SJSA1 (cell line): ENCODE data around the gene SH3RF3. TPM values are rescaled to one million over a fixed set of nuclear protein-coding genes. Genes with fewer than 3 reads are reported as not detected.

Experiments used
- DNase-seq, 2 experiments: peaks; one replicate each; pipeline ENCODE4 v3.0.0-alpha.2; 2015 to 2020; ENCODE audit warnings: low spot score in 2 of 2, low read depth in 1 of 2
- H3K27ac ChIP-seq: fragments of 250-450 bp; sonication (Bioruptor Pico); 2 replicates; pipeline ENCODE4 v1.5.1; 2020; ENCODE audit warnings: mild to moderate bottlenecking, moderate library complexity
- H3K27me3 ChIP-seq: fragments of 250-450 bp; sonication (Bioruptor Pico); replicated peaks from 2 replicates; pipeline ENCODE4 v1.5.1; 2020; ENCODE audit warnings: mild to moderate bottlenecking, moderate library complexity
- H3K36me3 ChIP-seq: fragments of 250-450 bp; sonication (Bioruptor Pico); 2 replicates; pipeline ENCODE4 v1.5.1; 2020; ENCODE audit warnings: mild to moderate bottlenecking
- H3K4me1 ChIP-seq: fragments of 250-450 bp; sonication (Bioruptor Pico); replicated peaks from 2 replicates; pipeline ENCODE4 v1.6.1; 2021; ENCODE audit warnings: mild to moderate bottlenecking
- H3K4me3 ChIP-seq: fragments of 250-450 bp; sonication (Bioruptor Pico); 2 replicates; pipeline ENCODE4 v1.5.1; 2020; ENCODE audit warnings: mild to moderate bottlenecking
- H3K9me3 ChIP-seq: fragments of 250-450 bp; sonication (Bioruptor Pico); replicated peaks from 2 replicates; pipeline ENCODE4 v1.5.1; 2020; ENCODE audit warnings: mild to moderate bottlenecking
- total RNA-seq: library from RNA; depleted of rRNA; stranded (reverse); fragments of >200 nt; shearing (Covaris generic); gene quantifications from 2 replicates; pipeline ENCODE4 v1.2.3, GENCODE V29; 2014

The SH3RF3 gene
- total RNA-seq, 1 experiment from 2014 or later: 6.1 TPM

DNA sequence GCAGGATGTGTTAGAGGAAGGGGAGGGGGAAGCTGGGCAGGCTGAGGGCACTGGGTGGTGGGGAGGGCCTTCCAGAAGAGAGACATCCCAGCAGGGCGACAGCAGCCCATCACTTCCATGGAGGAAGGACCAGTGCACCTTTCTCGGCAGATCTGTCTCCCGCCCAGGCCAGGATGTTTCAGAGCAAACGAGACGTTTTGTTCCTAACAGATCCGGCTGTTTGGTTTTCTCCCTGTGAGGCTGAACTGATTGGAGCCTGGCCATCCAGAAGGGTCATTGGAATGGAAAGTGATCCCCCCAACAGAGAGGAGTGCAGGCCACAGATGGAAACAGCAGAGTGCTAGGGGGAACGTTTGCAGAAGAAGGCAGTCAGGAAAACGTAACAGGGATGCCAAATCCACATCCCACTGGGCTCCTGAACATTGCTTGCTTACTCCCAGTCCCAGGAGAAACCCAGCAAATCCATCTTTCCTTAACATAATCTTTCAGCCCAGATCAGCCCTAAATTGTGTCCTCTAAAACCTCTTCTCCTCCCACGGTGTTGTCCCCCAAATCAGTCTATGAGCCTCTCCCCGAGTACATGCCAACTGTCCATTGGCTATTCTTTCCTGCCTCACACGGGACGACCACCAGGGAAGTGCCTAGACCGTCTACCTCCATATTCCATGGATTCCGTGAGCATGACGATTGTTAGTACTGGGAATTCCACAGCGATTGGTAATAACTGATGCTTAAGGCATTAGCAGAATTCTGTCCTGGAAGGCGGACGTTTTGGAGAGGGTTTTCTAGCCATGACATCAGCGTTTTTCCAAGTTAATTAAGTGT is 357.9 kb downstream of the SH3RF3 start:
- Histone ChIP-seq H3K4me1 (peaks cover 57% of the 10 kb centered on the region), H3K27ac (peak overlapping the region; percentile 99)

DNA sequence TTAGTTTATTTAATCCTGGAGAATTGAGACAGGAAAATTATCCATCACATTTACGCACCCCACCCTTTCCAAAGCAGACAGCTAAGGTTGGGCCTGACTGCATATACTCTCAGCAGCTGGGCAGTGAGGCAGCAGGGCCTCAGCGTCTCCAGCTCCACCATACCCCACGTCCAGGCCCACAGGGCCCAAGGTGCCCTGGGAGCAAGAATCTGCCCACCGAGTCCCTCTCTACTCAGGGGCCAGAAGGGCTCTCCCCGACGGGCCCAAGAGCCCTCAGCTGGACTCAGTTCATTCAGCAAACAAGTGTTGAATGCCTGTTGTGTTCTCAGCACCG is 358.5 kb downstream of the SH3RF3 start:
- peaks cover 51% of the 10 kb centered on the region for H3K4me1 ChIP-seq
- peaks cover 2% of the 10 kb centered on the region for H3K36me3 ChIP-seq
- no peaks in the 10 kb centered on the region for H3K9me3 ChIP-seq
- peak overlapping the region; percentile 99 for H3K27ac ChIP-seq
- no peak overlapping the region for H3K4me3 ChIP-seq
- no peak for DNase-seq
- no peaks in the 10 kb centered on the region for H3K27me3 ChIP-seq

More for the DNA sequence above, 357.9 kb downstream of the SH3RF3 start:
- Histone ChIP-seq H3K4me3 (no peak overlapping the region), H3K9me3 (no peaks in the 10 kb centered on the region), H3K36me3 (no peaks in the 10 kb centered on the region; the same call in 1 of the 2 replicates), H3K27me3 (no peaks in the 10 kb centered on the region)
- peak; percentile 95 to 98 for DNase-seq

DNA sequence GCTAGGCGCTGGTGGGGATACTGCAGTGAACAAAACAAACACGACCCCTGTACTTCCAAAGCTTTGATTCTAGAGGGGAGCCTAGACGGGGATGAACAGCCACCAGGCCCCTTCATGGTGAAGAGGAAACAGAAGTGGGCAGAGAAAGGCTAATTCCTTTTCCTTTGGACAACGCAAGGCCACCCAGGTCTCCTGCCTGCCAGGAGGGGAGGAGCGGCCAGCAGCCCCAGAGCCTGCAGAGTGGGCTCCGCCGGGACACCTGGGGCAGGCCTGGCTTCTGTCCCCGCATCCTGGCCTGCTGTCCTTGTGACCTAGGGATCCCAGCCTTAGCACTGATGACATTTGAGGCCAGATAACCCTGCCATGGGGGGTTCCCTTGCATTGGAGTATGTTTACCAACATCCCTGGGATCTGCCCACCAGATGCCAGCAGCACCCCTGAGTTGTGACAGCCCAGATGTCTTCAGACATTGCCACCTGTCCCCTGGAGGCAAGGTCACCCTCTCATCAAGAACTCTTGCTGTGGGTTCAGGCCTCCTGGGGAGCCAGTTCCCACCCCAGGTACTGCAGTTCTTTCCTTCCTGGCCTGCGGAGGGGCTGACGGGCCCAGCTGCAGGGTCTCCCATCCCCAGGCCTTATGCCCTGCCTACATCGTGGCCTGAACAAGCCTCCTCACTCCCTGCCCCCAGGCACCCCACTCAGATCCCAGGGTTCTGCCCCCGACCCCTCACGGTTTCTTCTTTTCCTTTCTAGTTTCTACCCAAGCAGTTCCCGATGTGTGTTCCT is 359.1 kb downstream of the SH3RF3 start:
- Histone ChIP-seq H3K4me1 (peaks cover 45% of the 10 kb centered on the region), H3K27ac (peak overlapping the region; percentile 99), H3K4me3 (no peak overlapping the region), H3K27me3 (no peaks in the 10 kb centered on the region), H3K9me3 (no peaks in the 10 kb centered on the region), H3K36me3 (peaks cover 6% of the 10 kb centered on the region)
- peak in 1 of 2 experiments; percentile 59 for DNase-seq

DNA sequence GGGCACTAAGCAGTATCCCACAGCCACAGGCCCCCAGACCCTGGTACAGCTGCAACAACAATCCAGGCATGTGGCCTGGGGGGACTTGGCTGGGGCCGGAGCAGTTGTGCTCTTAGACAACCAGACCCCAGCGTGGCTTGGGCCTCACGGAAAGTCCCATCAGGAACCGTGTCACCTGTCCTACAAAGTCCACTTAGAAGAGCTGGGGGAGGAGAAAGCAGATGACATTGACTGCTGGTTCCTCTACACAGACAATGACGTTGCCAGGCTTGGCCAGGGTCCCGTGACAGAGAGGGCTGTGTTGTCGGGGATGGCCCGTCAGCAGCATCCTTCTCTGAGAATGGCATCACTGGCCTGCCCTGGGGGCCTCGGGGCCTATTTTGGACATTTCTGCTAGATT is 360.3 kb downstream of the SH3RF3 start:
- H3K4me3 ChIP-seq: no peak overlapping the region
- DNase-seq: no peak
- no peak overlapping the region for H3K27ac ChIP-seq
- H3K27me3 ChIP-seq: no peaks in the 10 kb centered on the region
- H3K9me3 ChIP-seq: no peaks in the 10 kb centered on the region
- peaks cover 39% of the 10 kb centered on the region for H3K4me1 ChIP-seq
- H3K36me3 ChIP-seq: peaks cover 10% of the 10 kb centered on the region

DNA sequence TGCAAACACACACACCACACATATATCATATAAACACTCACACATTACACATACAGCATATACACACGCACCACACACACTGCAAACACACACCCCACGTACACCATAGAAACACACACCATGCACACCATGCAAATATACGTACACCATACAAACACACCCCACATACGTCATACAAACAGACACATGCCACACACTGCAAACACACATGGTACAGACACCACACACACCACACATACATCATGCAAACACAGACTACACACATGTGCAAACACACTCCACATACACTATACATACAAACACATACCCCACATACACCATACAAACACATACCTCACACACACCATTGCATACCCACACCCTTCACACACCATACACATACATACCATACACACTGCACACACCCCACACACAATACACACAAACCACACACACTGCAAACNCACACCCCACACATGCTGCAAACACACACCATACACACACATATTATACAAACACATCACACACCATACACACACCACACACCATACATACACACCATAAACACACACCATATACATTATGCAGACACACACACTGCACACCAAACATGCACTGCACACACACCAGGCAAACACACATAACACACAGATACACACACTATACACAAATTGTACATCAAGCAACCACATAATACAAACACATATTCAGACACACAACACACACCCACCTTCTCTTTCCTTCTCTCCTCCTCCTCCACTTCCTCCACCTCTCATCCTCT is 364.4 kb downstream of the SH3RF3 start:
- peaks cover 21% of the 10 kb centered on the region for H3K4me1 ChIP-seq
- H3K4me3 ChIP-seq: no peak overlapping the region
- no peak overlapping the region for H3K27ac ChIP-seq
- no peaks in the 10 kb centered on the region for H3K9me3 ChIP-seq
- no peaks in the 10 kb centered on the region for H3K27me3 ChIP-seq
- H3K36me3 ChIP-seq: peaks cover 10% of the 10 kb centered on the region
- DNase-seq: no peak

DNA sequence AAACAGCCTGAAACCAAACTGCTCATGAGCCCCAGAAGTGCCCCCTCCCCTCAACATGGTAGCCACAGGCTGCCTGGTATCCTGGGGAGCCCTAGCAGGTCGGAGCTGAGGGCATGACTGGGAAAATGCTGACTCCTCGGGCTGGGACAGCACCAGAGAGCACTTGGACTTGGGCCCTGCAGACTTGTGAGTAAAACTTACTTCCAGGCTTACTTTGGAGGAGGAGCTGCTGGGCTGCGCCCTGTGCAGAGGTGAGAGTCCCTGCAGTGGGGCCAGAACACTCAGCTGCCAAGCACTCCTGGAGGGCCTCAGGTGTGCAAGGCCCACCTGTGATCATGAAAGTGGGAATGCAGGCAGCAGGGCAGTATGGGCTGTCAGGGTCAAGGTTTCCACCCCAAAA is 365.3 kb downstream of the SH3RF3 start:
- Histone ChIP-seq H3K27ac (no peak overlapping the region), H3K27me3 (no peaks in the 10 kb centered on the region)

DNA sequence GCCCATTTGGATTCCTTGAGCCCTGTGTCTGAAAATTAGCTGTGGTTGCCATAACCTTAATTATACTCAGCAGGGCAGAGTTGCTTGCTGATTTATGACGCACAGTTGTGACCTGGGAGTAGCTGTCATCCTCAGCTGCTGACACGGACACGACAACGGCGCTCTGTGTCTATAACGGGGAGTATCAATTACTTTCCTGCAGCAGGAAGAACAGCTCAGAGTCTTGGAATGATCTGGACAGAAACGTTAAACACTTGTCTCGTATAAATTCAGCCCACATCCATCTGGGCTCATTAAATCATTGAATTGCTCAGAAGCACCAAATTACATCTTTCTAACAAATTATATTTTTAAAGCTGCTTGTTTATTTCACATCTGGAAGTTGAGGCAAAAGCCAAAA is 368.5 kb downstream of the SH3RF3 start:
- Histone ChIP-seq H3K4me1 (peaks cover 12% of the 10 kb centered on the region), H3K36me3 (peaks cover 9% of the 10 kb centered on the region), H3K27me3 (no peaks in the 10 kb centered on the region), H3K4me3 (no peak overlapping the region), H3K27ac (no peak overlapping the region), H3K9me3 (no peaks in the 10 kb centered on the region)
- no peak for DNase-seq

More for the DNA sequence above, 365.3 kb downstream of the SH3RF3 start:
- no peaks in the 10 kb centered on the region for H3K9me3 ChIP-seq
- H3K4me3 ChIP-seq: no peak overlapping the region
- DNase-seq: no peak
- peaks cover 10% of the 10 kb centered on the region for H3K36me3 ChIP-seq
- H3K4me1 ChIP-seq: peaks cover 12% of the 10 kb centered on the region

DNA sequence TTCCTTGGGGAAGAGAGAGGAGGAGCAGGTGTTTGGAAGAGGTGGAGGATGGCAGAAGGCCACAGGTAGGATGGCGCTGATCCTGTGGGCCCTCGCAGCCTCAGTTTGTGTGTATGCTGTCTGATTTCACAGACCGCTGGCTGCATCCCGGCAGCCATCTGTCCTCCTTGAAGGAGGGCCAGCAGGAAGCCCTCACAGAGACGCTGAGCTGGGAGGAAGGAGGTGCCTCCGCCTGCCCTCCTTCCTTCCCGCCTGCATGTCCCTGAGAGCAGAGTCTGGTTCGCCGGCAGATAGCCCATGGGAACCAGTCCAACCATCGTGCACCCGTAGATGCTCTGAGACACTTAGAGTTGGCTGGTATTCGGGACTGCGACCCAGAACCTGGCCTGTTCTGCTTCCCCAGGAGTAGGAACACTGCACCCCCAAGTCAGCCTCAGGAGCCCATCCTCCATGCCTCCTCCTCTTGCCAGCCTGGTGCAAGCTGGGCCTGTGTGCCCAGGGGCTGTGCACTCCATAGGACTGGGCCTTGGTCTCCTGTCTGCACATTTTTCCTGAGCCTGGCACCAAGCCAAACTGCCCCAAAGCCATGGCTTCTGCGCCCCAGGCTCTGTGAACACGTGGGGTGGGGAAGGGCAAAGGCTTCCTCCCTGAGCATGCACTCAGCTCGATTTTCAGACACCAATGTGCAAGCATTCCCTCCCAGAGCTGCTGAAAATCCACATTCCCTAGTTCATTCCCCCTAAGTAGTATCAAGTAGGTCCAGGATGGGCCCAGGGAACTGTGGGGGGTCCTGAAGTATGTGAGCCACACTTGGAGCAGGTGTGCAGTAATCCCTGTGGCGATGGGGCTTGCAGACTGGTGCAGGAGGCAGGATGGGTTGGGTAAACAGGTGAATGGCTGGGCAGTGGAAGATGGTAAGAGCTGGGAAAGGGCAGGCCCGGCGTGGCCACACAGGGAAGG is 369.2 kb downstream of the SH3RF3 start:
- Histone ChIP-seq H3K4me3 (no peak overlapping the region), H3K9me3 (no peaks in the 10 kb centered on the region), H3K4me1 (peaks cover 12% of the 10 kb centered on the region), H3K36me3 (peaks cover 3% of the 10 kb centered on the region), H3K27me3 (no peaks in the 10 kb centered on the region), H3K27ac (no peak overlapping the region)
- no peak for DNase-seq

DNA sequence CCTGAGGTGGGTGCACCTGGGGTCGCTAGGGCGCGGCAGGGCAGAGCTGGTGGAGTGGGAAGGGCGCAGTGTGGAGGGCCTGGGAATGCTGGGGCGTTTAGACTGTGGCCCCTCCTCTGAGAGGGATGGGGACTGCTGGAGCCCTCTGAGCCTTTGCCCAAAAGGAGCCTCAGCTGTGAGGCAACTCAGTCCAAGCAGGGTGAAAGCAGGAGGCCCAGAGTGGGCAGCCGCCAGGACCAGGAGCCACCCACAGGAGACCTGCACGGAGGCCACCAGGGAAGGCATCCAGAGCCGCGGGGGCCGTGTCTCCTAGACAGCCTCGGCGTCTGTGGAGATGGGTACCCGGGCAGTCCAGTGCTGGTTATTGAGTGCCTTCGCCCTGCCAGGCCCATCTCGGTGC is 369.9 kb downstream of the SH3RF3 start:
- no peak for DNase-seq
- Histone ChIP-seq H3K4me3 (no peak overlapping the region), H3K9me3 (no peaks in the 10 kb centered on the region), H3K27ac (no peak overlapping the region), H3K4me1 (peaks cover 12% of the 10 kb centered on the region), H3K27me3 (no peaks in the 10 kb centered on the region), H3K36me3 (no peaks in the 10 kb centered on the region; the same call in 1 of the 2 replicates)

DNA sequence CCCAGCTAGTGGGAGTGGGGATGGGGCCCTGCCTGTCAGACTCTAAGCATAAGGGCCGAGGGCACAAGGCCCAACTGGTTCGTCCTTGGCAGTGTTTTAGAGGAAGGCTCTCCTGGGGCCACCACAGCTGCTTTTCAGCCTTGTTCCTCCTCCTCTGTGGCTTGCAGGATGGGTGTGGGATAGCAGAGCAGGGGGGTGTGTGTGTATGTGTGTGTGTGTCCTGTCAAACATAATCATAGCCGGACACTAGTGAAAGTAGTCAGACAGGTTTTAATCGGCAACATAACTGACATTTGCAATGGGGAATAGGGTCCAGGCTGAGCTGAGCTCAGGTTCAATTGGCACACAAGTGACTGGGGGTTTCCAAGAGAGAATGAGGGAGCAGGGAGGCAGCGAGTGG is 370.6 kb downstream of the SH3RF3 start:
- no peak overlapping the region for H3K4me3 ChIP-seq
- H3K27ac ChIP-seq: no peak overlapping the region
- DNase-seq: no peak
- H3K36me3 ChIP-seq: no peaks in the 10 kb centered on the region; the same call in 1 of the 2 replicates
- H3K9me3 ChIP-seq: no peaks in the 10 kb centered on the region
- no peaks in the 10 kb centered on the region for H3K27me3 ChIP-seq
- peaks cover 12% of the 10 kb centered on the region for H3K4me1 ChIP-seq

DNA sequence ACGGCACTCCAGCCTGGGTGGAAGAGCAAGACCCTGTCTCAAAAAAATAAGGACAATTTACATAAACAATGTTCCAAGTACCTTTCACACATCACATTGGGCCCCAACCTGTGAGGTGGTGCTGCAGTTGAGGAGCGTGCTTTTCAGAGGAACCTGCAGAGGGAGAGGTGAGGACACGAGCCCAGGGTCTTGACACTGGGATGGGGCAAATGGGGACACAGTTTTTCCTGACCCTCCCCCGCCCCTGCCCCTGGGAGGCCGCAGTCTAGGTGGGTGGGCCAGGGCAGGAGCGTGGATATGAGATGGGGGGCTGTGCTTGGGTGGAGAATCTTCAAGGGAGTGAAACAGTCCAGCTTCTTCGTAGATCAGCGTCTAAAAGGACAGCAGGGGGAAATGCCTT is 371.9 kb downstream of the SH3RF3 start:
- Histone ChIP-seq H3K9me3 (no peaks in the 10 kb centered on the region), H3K27me3 (no peaks in the 10 kb centered on the region), H3K27ac (no peak overlapping the region), H3K4me3 (no peak overlapping the region), H3K36me3 (no peaks in the 10 kb centered on the region; the same call in 1 of the 2 replicates), H3K4me1 (peaks cover 12% of the 10 kb centered on the region)
- DNase-seq: no peak

DNA sequence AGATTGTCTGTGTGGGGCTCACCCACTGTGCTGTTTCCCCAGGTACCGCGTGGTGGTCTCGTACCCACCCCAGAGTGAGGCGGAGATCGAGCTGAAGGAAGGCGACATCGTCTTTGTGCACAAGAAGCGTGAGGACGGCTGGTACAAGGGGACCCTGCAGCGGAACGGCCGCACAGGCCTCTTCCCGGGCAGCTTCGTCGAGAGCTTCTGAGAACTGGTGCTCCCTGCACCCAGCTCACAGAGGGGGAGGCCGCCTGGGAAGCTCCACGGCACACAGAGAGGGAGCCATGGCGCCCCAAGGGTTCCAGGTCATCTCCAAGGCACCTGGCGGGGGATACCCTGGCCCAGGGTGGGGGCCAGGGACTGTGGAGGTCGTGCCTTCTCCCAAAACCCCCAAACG is 372.5 kb downstream of the SH3RF3 start:
- no peak for DNase-seq
- peaks cover 12% of the 10 kb centered on the region for H3K4me1 ChIP-seq
- no peaks in the 10 kb centered on the region for H3K36me3 ChIP-seq

DNA sequence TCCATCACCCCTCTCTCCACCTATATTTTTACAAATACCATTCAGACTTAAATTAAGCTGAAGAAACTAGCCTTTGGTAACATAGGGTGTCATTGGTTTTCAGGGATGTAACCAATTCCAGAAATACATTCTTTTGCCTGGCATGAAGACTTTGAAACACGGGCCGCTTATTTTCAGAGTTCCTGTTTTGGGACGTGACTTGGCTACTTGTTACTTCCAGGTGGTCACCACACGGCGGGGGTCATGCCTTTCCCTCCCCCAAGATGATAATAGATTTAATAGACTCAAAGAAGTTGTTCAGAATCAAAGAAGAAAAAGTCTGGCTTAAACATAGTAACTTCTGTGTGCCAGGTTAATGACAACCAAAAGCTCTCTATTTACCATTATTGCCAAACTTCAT is 374.2 kb downstream of the SH3RF3 start:
- Histone ChIP-seq H3K9me3 (no peaks in the 10 kb centered on the region), H3K36me3 (no peaks in the 10 kb centered on the region), H3K4me1 (peaks cover under 1% of the 10 kb centered on the region; the same call in 1 of the 2 replicates), H3K27ac (no peak overlapping the region), H3K27me3 (no peaks in the 10 kb centered on the region), H3K4me3 (no peak overlapping the region)
- no peak for DNase-seq

More for the DNA sequence above, 372.5 kb downstream of the SH3RF3 start:
- H3K9me3 ChIP-seq: no peaks in the 10 kb centered on the region
- H3K4me3 ChIP-seq: no peak overlapping the region
- H3K27ac ChIP-seq: no peak overlapping the region
- no peaks in the 10 kb centered on the region for H3K27me3 ChIP-seq
